HG03571 (cell line): ENCODE results near the gene METTL24.

ENCODE experiments used
- ATAC-seq: cut with Tn5 transposase; IDR thresholded peaks from one replicate; pipeline ENCODE4 v1.9.1; 2021; ENCODE audit not compliant: unreplicated experiment

The METTL24 gene

GRCh38 chr6:110207652-110208051 lies 150.5 kb downstream of the METTL24 start:
- ATAC-seq, result no peak

GRCh38 chr6:110201151-110201884 lies 156.8 kb downstream of the METTL24 start:
- ATAC-seq, result no peak

GRCh38 chr6:110198561-110198960 lies 159.6 kb downstream of the METTL24 start:
- ATAC-seq, result no peak

GRCh38 chr6:110196874-110197273 lies 161.3 kb downstream of the METTL24 start:
- ATAC-seq, result no peak

DNA sequence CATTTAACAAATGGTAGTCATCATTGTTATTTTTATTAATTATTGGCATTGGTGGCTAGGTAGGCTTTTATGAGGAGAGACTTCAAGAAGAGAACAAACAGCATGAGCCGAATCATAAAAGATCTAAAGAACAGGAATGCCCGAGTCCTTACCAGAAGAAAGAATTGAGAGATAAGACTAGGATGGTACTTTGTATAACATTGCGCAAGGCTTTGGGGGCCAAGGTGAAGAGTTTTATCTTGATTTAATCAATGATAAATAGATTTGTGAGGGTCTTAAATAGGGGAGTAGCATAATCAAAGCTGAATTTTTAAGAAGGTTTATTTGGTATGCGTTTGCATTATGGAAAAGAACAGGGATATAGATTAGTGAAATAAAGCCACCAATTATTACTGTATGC lies 162.5 kb downstream of the METTL24 start:
- ATAC-seq, result no peak
